B cell (primary cell): Measurements from ENCODE around the gene EML2. TPM values are rescaled to one million over a fixed set of nuclear protein-coding genes. Genes with fewer than 3 reads are reported as not detected.

Experiments used
- ATAC-seq: fragments of 200-7000 bp; cut with Tn5 transposase; one replicate; pipeline ENCODE4 v1.10.0; 2021; ENCODE audit warnings: low read depth, mild to moderate bottlenecking, moderate number of reproducible peaks, moderate library complexity
- CTCF ChIA-PET: fragments of 350-600 bp; sonication (Branson Sonifier 250); formaldehyde crosslinking; loops from one replicate; lab custom pipeline; 2021; ENCODE audit warnings: antibody characterized with exemption, inconsistent platforms; lab: Charles Lee
- POLR2A ChIA-PET: fragments of 350-600 bp; sonication (Branson Sonifier 250); formaldehyde crosslinking; loops from one replicate; lab custom pipeline; 2021; ENCODE audit warnings: antibody characterized with exemption; lab: Charles Lee
- DNase-seq: peaks from one replicate; pipeline ENCODE4 v3.0.0; 2013
- H2AFZ ChIP-seq: 2 replicates; pipeline ENCODE4 v1.6.1; 2012; ENCODE audit warnings: mild to moderate bottlenecking, low read depth, low read length; ENCODE audit not compliant: insufficient read depth, poor library complexity, severe bottlenecking
- H3K27ac ChIP-seq, 2 donors: 1 replicate in 1 of 2; 2 replicates in 1 of 2; pipeline ENCODE4 v1.5.1; 2012 to 2013; ENCODE audit warnings: low read length in 2 of 2, mild to moderate bottlenecking in 2 of 2, moderate library complexity in 1 of 2
- H3K27me3 ChIP-seq, 4 experiments: fragments of 200-600 bp in 1 of 4; sonication (generic) in 1 of 4; replicated peaks in 1 of 4; 1 replicate in 2 of 4; 2 replicates in 2 of 4; pipeline versions ENCODE4 v1.6.1 to v1.7.0; 2013 to 2016; ENCODE audit warnings: low read length in 3 of 4, mild to moderate bottlenecking in 2 of 4, mixed read lengths in 1 of 4, moderate library complexity in 1 of 4; ENCODE audit not compliant: insufficient read depth in 4 of 4, control insufficient read depth in 3 of 4; ENCODE audit errors: control extremely low read depth in 1 of 4
- H3K36me3 ChIP-seq, 2 experiments: replicated peaks in 1 of 2; 1 replicate in 1 of 2; 2 replicates in 1 of 2; pipeline versions ENCODE4 v1.6.1 to v1.7.1; 2013; ENCODE audit warnings: low read length in 1 of 2; ENCODE audit not compliant: insufficient read depth in 2 of 2, control insufficient read depth in 1 of 2; ENCODE audit errors: control extremely low read depth in 1 of 2, extremely low read depth in 1 of 2
- H3K4me1 ChIP-seq, 2 donors: fragments of 200-600 bp in 1 of 2; sonication (generic) in 1 of 2; 1 replicate in 1 of 2; 2 replicates in 1 of 2; pipeline versions ENCODE4 v1.5.1 to v1.6.1; 2013 to 2017; ENCODE audit warnings: low read length in 2 of 2; ENCODE audit not compliant: control insufficient read depth in 2 of 2, insufficient read depth in 2 of 2
- H3K4me2 ChIP-seq: replicated peaks from 2 replicates; pipeline ENCODE3; 2012; ENCODE audit warnings: mild to moderate bottlenecking, low read depth, low read length; ENCODE audit not compliant: poor library complexity, severe bottlenecking
- H3K4me3 ChIP-seq, 5 experiments: fragments of 200-600 bp in 1 of 5; sonication (generic) in 1 of 5; 1 replicate in 3 of 5; 2 replicates in 2 of 5; pipeline versions ENCODE4 v1.5.1 to v1.7.0; 2011 to 2016; ENCODE audit warnings: low read length in 4 of 5, mild to moderate bottlenecking in 4 of 5, low read depth in 2 of 5, control low read depth in 1 of 5, moderate library complexity in 1 of 5; ENCODE audit not compliant: insufficient read depth in 1 of 5; ENCODE audit errors: control extremely low read depth in 1 of 5, extremely low read depth in 1 of 5
- H3K79me2 ChIP-seq: fragments of 200-600 bp; sonication (generic); one replicate; pipeline ENCODE4 v1.6.0; 2016; ENCODE audit warnings: low read length; ENCODE audit not compliant: control insufficient read depth, insufficient read depth
- H3K9ac ChIP-seq: fragments of 200-600 bp; sonication (generic); 2 replicates; pipeline ENCODE4 v1.6.1; 2017; ENCODE audit warnings: mild to moderate bottlenecking, low read length, moderate library complexity
- H3K9me3 ChIP-seq, 3 donors: one replicate each; pipeline versions ENCODE4 v1.6.1 to v1.7.1; 2013; ENCODE audit warnings: low read length in 2 of 3; ENCODE audit not compliant: control insufficient read depth in 2 of 3, insufficient read depth in 1 of 3; ENCODE audit errors: control extremely low read depth in 1 of 3
- H4K20me1 ChIP-seq: 2 replicates; pipeline ENCODE4 v1.6.0; 2012; ENCODE audit warnings: mild to moderate bottlenecking, low read length; ENCODE audit not compliant: insufficient read depth, control insufficient read depth, poor library complexity, severe bottlenecking
- H3K27ac Mint-ChIP-seq: one replicate; pipeline ENCODE4 v1.8.0; 2021; ENCODE audit warnings: mixed read lengths
- H3K27me3 Mint-ChIP-seq: one replicate; pipeline ENCODE4 v1.8.0; 2021; ENCODE audit warnings: mixed read lengths
- H3K4me1 Mint-ChIP-seq: one replicate; pipeline ENCODE4 v1.8.0; 2021; ENCODE audit warnings: mixed read lengths
- H3K4me3 Mint-ChIP-seq: one replicate; pipeline ENCODE4 v1.8.0; 2021; ENCODE audit warnings: mixed read lengths
- H3K9me3 Mint-ChIP-seq: one replicate; pipeline ENCODE4 v1.8.0; 2022; ENCODE audit warnings: mixed read lengths; ENCODE audit not compliant: insufficient read depth
- EZH2 ChIP-seq: IDR thresholded peaks from 2 replicates; pipeline ENCODE4 v1.6.1; 2012; ENCODE audit warnings: borderline replicate concordance, low read depth, mild to moderate bottlenecking, moderate library complexity, low read length; ENCODE audit not compliant: insufficient read depth, poor library complexity, severe bottlenecking
- WGBS: methylation state at CpG from one replicate; pipeline ENCODE4 v1.1.5; 2013; ENCODE audit warnings: missing lambda C conversion rate; ENCODE audit not compliant: insufficient coverage; 5-methylcytosine and 5-hydroxymethylcytosine counted together
- intact Hi-C: fragments of 100-400 bp; cut with micrococcal nuclease; formaldehyde crosslinking; loops from one replicate; pipeline ENCODE4 v1.10.0; 2022
- polyA plus RNA-seq: library from polyadenylated mRNA; depleted of rRNA; stranded (reverse); fragments of >200 nt; gene quantifications from 2 replicates; pipeline ENCODE4 v1.2.3, GENCODE V29; 2012
- total RNA-seq, 2 donors: library from RNA; stranded (reverse); fragments of 120-200 nt in 1 of 2; gene quantifications; 1 replicate in 1 of 2; 2 replicates in 1 of 2; pipeline versions ENCODE4 v1.2.3 to v1.2.4, GENCODE V29; 2013 to 2022
- TF ChIP-seq, protein P1 (sequence below): fragments of 200-600 bp; IDR thresholded peaks from one replicate; pipeline ENCODE4 v1.8.0; 2022; ENCODE audit warnings: antibody characterized with exemption, mild to moderate bottlenecking

EML2 gene
- total and polyA plus RNA-seq, 2 donors (not counting 1 experiment from before 2014, with no cell fraction given), result 75.0 to 88.5 TPM

DNA sequence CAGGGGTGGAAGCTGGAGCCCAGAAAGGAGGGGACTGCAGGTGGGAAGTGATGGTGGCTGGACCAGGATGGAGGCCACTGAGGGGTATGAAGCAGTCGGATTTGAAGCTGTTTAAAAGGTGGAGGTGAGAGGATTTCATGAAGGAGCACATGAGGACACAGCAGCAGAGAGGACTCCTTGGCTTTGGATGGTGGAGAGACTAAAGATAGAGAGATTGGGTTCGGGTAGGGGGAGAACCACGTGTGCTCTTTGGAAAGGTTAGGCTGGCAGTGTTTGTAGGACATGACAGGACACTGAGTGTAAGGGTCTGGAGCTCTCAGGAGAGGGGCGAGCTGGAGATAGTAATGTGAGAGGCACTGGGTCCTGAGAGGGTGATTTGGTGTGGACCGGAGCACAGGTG lies 43.7 kb upstream of the EML2 start:
- Histone ChIP-seq H3K9me3 (peaks cover 0 to under 1% (median 0%) of the 10 kb centered on the region in 3 donors), H2AFZ (no peak overlapping the region), H3K4me2 (no peak overlapping the region), H3K27me3 (peaks cover 0 to 13% (median 5%) of the 10 kb centered on the region in 4 experiments), H3K4me3 (no peak overlapping the region), H3K9ac (no peak overlapping the region), H3K27ac (no peak overlapping the region), H3K4me1 (peaks cover 12 to 18% of the 10 kb centered on the region in 2 donors), H3K36me3 (peaks cover 0 to 39% of the 10 kb centered on the region in 2 experiments), H4K20me1 (peaks cover 11% of the 10 kb centered on the region), H3K79me2 (no peaks in the 10 kb centered on the region)
- WGBS, result 89% methylated on average over 5 of the region's 5 CpGs
- CTCF ChIA-PET, result interaction anchor here (0.8 to 8.9 kb wide), 3 partner anchors 11 to 170 kb away, joined by 3 to 60 read pairs (median 40); partner anchors contain the start of genes EML2, QPCTL and SNRPD2
- no peak for TF ChIP-seq EZH2
- TF ChIP-seq, protein P1, sequence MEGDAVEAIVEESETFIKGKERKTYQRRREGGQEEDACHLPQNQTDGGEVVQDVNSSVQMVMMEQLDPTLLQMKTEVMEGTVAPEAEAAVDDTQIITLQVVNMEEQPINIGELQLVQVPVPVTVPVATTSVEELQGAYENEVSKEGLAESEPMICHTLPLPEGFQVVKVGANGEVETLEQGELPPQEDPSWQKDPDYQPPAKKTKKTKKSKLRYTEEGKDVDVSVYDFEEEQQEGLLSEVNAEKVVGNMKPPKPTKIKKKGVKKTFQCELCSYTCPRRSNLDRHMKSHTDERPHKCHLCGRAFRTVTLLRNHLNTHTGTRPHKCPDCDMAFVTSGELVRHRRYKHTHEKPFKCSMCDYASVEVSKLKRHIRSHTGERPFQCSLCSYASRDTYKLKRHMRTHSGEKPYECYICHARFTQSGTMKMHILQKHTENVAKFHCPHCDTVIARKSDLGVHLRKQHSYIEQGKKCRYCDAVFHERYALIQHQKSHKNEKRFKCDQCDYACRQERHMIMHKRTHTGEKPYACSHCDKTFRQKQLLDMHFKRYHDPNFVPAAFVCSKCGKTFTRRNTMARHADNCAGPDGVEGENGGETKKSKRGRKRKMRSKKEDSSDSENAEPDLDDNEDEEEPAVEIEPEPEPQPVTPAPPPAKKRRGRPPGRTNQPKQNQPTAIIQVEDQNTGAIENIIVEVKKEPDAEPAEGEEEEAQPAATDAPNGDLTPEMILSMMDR, result no peak
- intact Hi-C loops, result no loop called here
- peak overlapping the region; percentile 55 for H3K27ac Mint-ChIP-seq
- POLR2A ChIA-PET, result interaction anchor here (0.6 kb wide), 1 partner anchor 34 kb away, joined by 3 read pairs; no protein-coding TSS in a partner anchor
- H3K27me3 Mint-ChIP-seq, result peaks cover 5% of the 10 kb centered on the region
- no peak overlapping the region for H3K4me3 Mint-ChIP-seq
- ATAC-seq (no peak), DNase-seq (no peak)
- no peaks in the 10 kb centered on the region for H3K9me3 Mint-ChIP-seq
- H3K4me1 Mint-ChIP-seq, result peaks cover 12% of the 10 kb centered on the region

DNA sequence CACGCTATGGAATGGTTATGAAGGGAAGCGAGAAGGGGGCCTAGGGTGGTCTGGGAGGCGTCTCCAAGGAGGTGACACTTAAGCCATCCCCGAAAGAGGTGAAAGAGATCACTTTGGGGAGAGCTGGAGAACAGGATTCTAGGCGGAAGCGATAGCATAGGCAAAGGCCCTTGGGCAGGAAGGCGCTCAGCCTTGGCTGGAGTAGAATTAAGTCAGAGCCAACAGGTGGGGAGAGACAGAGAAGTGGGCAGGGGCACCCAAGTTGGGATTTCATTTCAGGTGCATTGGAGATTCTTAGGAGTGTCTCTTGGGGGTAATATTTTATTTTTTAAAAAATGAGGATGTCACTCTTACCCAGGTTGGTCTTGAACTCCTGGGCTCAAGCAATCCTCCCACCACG lies 42.9 kb upstream of the EML2 start:
- peak overlapping the region; percentile 50 for H3K9ac ChIP-seq
- H3K4me1 ChIP-seq, result peaks cover 19 to 26% of the 10 kb centered on the region in 2 donors
- Mint-ChIP-seq H3K27me3 (peaks cover 10% of the 10 kb centered on the region), H3K4me3 (peak overlapping the region; percentile 87), H3K4me1 (peaks cover 18% of the 10 kb centered on the region), H3K27ac (peak overlapping the region; percentile 15), H3K9me3 (no peaks in the 10 kb centered on the region)
- peaks cover 0 to 21% (median 7%) of the 10 kb centered on the region in 4 experiments for H3K27me3 ChIP-seq
- intact Hi-C loops, result no loop called here
- H3K27ac ChIP-seq, result no peak overlapping the region
- POLR2A ChIA-PET, result no interaction called here
- ATAC-seq (no peak), DNase-seq (no peak)
- peak overlapping the region; percentile 82 for H2AFZ ChIP-seq
- no peak for TF ChIP-seq EZH2
- TF ChIP-seq, protein P1, result no peak
- H3K9me3 ChIP-seq, result peaks cover 0 to 8% (median 0%) of the 10 kb centered on the region in 3 donors
- H4K20me1 ChIP-seq, result peaks cover 4% of the 10 kb centered on the region
- no peaks in the 10 kb centered on the region for H3K79me2 ChIP-seq
- WGBS, result 91% methylated on average over 8 of the region's 8 CpGs
- H3K4me2 ChIP-seq, result peak overlapping the region; percentile 82
- CTCF ChIA-PET, result interaction anchor here (0.6 to 8.9 kb wide), 10 partner anchors 8 to 204 kb away, joined by 3 to 60 read pairs (median 4); partner anchors contain the start of genes EML2, QPCTL and SNRPD2
- H3K4me3 ChIP-seq, result no peak overlapping the region
- peaks cover 0 to 31% of the 10 kb centered on the region in 2 experiments for H3K36me3 ChIP-seq
